ENCODE results near the gene SSUH2. TPM values are rescaled to one million over a fixed set of nuclear protein-coding genes. Genes with fewer than 3 reads are reported as not detected.

Gene SSUH2
- total RNA-seq, 2 donors from 2014 or later = not detected

Other genes with a start within 250 kb of the SSUH2 start
- gene LMCD1, start 143.0 kb downstream of the SSUH2 start, total RNA-seq = 1 to 10 TPM in 1 of 2 donors, not detected in 1; 1.0 TPM
- gene CAV3, start 89.0 kb upstream of the SSUH2 start, total RNA-seq = not detected
- gene OXTR, start 124.8 kb upstream of the SSUH2 start, total RNA-seq = 1 to 10 TPM; 1.8 to 2.7 TPM